GM18873 (cell line): ENCODE measurements around the gene CEP164.
"Not testable (repeated sequence)": the region's sequence is repeated elsewhere in the genome, so short reads cannot be mapped to it uniquely, and the experiment has no call there.

Experiments used
- ATAC-seq: cut with Tn5 transposase; IDR thresholded peaks from one replicate; pipeline ENCODE4 v1.9.1; 2021; ENCODE audit warnings: mild to moderate bottlenecking, moderate library complexity, moderate number of reproducible peaks; ENCODE audit not compliant: unreplicated experiment, low FRiP score

Gene CEP164

DNA sequence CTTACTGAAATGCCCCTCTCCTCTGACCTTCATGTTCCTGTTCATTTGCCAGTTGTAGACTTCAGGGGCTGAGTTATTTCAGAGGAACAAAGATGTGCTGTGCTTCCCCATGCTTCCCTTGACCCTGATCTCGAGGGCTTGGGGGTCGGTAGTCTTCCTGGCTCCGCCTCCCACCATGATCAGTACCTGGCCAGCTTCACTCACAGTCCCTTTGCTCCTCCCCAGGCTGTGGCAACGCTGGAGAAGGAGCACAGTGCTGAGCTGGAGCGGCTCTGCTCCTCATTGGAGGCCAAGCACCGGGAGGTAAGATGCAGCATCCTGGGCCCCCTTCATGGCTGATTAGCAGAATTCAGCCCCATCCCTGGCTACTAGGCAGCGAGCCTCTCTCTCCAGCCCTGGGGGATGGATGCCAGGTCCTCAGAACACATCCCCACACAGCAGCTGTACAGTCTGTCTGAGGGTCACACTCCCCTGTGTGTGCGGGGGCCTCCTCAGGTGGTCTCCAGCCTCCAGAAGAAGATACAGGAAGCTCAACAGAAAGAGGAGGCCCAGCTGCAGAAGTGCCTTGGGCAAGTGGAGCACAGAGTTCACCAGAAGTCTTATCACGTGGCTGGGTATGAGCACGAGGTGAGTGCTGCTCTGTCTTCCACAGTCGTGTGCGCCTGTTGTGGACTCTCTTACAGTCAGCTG lies 64.5 kb downstream of the CEP164 start:
- no peak for ATAC-seq

DNA sequence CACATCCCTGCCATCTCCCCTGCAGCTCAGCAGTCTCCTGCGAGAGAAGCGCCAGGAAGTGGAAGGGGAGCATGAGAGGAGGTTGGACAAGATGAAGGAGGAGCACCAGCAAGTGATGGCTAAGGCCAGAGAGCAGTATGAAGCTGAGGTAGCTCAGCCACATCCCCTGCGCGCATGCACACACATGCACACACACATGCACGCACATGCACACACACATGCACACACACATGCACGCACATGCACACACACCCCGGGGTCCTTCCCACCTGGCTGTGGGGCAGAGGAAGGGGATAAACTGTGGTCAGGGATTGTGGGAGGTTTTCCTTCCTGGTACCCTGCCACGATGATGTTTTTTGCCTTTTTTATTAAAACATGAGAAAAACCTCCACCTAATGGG lies 65.3 kb downstream of the CEP164 start:
- no peak for ATAC-seq

DNA sequence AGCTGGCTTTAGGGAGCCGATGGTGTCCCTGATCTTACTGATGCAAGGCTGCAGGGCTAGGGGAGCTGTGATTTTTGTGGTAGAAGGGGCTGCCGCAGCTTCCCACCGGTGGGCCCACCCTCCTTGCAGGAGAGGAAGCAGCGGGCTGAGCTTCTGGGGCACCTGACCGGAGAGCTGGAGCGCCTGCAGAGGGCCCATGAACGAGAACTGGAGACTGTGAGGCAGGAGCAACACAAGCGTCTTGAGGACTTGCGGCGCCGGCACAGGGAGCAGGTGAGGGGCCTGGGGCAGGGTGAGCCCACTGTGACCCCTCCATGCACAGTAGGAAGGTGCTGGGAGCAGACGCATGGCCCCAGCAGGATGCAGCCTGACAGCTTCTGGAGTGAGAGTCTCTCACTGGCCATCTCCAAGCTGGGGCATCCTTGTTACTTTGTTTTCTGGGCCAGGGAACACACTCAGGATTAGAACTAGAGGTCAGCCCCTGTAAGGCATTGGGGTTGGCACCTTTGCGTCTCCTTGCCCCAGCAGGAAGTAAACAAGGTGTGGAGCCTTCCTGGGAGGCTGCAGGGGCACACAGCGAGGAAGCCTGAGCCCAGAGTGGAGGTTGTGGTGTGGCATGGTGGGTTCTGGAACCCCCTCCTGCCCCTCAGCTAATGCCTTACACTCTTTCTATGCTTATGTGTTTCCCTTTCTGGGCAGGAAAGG lies 66.7 kb downstream of the CEP164 start:
- no peak for ATAC-seq

DNA sequence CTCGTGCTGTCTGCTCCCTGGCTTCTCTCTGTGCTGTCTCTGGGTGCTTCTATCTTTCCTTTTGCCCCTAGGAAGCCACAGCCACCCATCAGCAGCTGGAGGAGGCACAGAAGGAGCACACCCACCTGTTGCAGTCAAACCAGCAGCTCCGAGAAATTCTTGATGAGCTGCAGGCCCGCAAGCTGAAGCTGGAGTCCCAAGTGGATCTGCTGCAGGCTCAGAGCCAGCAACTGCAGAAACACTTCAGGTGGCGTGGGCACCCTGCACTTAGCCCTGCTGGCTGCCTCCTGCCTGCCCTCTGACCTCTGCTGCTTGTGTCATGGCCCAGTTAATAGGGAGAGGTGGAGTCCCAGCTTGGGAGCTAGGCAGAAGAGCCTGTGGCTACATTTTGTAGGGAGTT lies 67.8 kb downstream of the CEP164 start:
- no peak for ATAC-seq

DNA sequence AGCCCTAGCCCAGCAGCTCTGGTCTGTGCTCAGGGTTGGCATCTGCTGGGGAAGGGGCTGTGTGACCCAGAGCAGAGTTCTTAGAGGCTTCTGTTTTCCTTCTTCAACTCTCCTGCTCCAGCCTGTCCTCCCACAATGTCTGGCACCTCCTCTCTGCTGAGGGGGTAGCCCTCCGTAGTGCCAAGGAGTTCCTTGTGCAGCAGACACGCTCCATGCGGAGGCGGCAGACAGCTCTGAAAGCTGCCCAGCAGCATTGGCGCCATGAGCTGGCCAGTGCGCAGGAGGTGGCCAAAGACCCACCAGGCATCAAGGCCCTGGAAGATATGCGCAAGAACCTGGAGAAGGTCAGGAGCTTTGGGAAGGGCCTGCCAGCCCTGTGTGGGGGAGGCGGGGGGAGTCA lies 69.3 kb downstream of the CEP164 start:
- no peak for ATAC-seq

DNA sequence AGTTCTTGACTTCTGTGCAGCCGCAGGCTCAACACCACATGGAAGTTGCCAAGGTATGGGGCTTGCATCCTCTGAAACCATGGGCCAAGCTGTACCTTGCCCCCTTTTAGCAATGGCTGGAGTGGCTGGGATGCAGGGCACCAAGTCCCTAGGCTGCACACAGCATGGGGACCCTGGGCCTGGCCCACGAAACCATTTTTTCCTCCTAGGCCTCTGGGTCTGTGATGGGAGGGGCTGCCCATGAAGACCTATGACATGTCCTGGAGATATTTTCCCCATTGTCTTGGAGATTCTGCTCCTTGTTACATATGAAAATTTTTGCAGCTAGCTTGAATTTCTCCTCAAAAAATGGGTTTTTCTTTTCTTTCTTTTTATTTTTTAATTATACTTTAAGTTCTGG lies 71.0 kb downstream of the CEP164 start:
- ATAC-seq: not testable (repeated sequence)

DNA sequence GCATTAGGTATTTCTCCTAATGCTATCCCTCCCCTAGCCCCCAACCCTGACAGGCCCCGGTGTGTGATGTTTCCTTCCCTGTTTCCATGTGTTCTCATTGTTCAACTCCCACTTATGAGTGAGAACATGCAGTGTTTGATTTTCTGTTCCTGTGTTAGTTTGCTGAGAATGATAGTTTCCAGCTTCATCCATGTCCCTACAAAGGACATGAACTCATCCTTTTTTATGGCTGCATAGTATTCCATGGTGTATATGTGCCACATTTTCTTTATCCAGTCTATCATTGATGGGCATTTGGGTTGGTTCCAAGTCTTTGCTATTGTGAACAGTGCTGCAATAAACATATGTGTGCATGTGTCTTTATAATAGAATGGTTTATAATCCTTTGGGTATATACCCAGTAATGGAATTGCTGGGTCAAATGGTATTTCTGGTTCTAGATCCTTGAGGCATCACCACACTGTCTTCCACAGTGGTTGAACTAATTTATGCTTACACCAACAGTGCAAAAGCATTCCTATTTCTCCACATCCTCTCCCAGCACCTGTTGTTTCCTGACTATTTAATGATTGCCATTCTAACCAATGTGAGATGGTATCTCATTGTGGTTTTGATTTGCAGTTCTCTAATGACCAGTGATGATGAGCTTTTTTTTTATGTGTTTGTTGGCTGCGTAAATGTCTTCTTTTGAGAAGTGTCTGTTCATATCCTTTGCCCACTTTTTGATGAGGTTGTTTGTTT lies 71.6 kb downstream of the CEP164 start:
- ATAC-seq: not testable (repeated sequence)

DNA sequence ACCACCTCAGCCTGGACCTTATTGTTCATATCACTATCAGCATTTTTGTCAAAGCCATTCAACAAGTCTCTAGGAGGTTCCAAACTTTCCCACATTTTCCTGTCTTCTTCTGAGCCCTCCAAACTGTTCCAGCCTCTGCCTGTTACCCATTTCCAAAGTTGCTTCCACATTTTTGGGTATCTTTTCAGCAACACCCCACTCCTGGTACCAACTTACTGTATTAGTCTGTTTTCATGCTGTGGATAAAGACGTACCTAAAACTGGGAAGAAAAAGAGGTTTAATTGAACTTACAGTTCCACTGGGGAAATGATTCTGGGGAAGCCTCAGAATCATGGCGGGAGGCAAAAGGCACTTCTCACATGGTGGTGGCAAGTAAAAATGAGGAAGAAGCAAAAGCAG lies 78.2 kb downstream of the CEP164 start:
- not testable (repeated sequence) for ATAC-seq

DNA sequence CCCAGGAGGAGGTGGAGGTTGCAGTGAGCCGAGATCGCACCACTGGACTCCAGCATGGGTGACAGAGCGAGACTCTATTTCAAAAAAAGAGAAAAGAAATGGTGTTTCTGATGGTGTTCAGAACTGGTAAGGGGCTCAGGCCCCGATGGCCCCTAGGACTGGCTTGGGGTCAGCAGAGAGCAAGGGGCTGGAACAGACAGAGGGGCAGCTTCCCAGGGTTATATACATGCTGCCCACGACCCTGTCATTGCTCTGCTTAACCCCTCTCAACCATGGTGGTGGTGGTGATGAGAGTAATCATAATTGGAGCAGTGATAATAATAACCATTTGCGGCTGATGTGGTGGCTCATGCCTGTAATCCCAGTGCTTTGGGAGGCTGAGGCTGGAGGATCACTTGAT lies 79.4 kb downstream of the CEP164 start:
- ATAC-seq: no peak

DNA sequence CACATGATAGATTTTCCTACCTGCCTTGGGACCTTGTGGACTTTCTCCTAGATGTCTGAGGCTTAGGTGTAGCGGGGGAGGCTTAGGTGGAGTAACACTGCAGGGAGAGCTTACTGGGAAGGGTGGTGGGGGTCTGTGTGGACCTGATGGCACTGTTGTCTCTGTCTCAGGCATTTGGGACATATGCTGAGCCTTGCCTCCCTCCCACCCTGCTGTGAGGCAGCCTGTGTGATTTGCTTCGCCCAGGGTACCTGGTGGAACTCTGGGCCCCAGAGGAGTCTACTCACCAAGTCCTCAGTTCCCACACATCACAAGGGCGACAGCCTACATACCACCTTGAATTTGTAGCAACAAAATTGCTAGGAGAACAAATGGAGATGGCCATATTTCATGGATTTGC lies 80.7 kb downstream of the CEP164 start:
- ATAC-seq: no peak

DNA sequence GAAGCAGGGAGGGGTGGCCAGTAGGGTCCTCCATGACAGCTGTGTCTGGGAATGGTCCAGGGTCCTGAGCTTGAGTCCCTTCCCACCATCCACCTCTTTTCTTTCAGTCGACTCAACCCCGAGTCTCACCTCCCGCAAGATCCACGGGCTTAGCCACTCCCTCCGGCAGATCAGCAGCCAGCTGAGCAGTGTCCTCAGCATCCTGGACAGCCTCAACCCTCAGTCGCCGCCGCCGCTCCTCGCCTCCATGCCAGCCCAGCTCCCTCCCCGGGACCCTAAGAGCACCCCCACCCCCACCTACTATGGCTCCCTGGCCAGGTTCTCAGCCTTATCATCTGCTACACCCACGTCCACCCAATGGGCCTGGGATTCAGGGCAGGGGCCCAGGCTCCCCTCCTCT lies 81.9 kb downstream of the CEP164 start:
- no peak for ATAC-seq

DNA sequence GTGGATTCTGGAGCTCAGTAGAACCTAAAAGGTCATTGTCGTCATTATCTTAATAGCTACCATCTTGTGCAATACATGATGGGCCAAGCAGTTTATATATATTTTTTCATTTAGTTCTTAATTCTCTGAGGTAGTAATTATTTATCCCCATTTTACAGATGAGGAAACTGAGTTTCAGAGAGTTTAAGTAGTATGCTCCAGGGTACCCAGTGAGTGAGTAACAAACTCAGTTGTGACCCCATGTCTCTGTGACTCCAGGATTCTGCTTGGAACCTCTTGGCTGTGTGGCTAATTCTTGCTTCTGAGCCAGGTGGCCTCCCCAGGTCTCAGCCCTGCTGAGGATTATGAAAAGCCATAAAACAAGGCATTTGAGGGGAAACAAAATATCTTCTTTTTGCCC lies 82.6 kb downstream of the CEP164 start:
- no peak for ATAC-seq

DNA sequence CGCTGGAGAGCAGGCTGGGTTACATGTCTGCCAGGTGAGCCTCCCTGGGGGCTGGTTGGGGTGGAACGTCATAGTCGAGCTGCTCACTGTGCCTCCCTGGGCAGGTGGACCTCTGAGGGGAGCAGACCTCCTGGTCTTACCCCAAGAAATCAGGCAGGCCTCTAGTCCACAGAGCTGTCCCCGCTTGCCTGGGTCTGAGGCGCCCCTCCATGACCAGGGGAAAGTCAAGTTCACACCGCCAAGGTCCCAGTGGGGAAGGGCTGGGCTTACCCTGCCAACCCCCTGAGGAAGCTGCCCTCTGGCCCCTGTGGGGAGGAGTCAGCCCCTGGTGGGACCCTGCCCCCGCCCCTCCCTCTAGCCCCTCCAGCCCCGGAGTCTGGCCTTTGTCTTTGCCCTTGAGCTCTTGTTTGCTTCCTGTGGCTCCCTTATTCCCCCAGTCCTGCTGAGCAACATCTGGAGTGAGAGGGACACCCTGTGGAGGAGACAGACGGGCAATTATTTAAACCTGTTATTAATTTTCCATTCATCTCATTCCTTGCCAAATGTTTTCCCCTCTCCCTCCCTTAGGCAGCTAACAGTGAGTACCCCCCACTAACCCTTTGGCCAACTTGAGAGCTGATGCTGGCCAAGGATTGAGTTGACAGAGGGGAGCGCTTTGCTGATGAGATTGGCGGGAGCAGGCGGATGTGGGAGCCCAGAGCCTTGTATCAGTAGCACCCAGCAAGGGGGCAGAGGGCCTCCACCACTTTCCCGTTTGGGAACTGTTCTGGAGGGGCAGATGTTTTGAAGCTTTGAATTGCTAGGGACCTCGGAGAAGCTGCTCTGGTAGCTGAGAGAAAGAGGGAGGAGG lies 83.4 kb downstream of the CEP164 start:
- ATAC-seq: no peak

DNA sequence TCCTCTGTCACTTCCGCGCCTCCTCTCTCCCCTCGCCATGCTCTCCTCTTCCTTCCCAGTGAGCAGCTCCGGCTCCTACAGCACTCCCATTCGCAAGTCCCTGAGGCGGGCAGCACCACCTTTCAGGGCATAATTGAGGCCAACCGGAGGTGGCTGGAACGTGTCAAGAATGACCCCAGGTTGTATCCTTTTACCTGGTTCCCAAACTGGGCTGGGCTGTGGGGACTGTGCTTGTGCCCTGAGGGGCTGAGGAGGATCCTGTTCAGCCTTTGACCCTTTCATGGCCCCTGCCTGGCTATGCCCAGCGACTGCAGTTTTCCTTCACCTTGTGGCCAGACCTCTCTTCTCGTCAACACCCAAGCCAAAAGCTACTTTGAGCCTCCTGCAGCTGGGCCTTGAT lies 84.1 kb downstream of the CEP164 start:
- ATAC-seq: no peak

DNA sequence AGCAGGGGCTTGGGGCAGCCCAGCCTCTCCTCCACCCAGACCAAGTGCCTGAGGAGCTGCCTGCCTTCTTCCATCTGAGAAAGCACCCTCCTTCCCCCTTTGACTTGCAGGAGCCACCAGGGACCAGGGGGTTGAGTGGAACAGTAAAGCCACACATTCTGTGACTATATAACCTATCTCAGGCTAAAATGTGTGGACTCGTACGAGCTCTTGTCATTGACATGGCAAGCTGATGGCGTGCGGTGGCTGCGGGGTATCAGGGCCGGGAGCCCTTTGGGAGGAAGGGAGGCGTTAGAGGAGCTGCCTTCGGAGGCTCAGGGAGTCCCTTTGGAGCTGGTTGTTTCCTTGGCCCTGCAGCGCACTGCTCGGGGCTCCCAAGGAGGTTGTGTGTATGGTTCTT lies 84.5 kb downstream of the CEP164 start:
- ATAC-seq: no peak

DNA sequence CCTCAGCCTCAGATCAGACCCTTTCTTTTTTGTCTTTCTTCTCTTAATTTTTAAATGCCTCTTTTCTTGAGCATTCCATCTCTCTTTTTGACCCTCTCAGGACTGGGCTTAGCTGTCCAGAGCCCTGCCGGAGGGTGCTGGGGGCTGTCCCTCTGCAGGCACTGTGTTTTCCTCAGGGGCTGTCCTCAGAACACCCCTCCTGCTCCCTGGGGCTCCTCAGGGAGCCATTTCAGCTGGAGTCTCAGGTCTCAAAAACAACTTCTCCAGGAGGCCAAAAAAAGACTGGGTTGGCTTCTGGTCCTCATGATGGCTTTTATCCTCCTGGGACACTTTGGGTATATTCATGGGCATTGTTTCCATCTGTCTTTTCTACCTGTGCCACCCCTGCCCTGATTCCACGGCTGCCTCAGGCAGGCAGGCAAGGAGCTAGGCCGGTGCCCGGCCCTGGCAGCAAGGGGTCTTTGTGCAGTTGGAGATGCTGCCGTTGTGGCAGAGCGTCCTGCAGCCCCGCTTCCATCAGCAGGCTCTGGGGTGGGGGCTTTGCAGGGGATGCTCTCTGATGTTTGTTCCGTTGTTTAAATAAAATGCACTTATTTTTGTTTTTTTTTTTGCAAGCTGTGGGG lies 85.1 kb downstream of the CEP164 start:
- ATAC-seq: no peak

DNA sequence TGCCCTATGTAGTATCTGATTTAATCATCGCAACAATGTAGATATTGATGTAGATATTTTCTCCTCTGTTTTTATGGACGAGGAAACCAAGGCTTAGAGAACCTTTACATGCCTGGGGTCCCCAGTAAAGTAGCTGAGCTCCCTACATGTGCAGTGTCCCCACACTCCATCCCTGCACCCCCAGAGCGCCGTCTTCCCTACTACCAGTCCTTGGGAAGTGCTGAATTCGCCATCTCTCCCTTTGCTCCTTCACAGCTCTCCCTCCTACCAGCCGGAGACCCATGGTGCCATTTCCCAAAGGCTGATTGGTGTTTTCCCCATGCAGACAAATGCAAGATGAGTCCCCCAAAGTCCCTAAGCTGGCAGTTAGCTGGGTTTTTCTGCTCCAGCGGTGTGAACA lies 86.0 kb downstream of the CEP164 start:
- no peak for ATAC-seq

DNA sequence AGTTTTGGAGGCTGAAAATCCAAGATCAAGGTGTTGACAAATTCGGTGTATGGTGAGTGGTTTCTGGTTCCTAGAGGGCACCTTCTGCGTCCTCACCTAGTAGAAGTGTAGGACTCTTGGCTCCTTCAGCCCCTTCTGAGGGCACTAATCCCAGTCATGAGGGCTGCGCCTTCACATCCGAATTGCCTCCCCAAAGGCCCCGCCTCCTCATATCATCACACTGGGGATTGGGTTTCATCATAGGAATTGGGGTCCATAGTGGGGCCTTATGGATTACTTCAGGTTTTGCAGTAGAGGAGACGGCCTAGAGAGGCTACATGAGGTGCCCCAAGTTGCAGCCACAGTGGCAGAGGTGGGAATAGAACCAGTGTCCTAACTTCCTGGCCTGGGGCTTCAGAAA lies 87.1 kb downstream of the CEP164 start:
- no peak for ATAC-seq

DNA sequence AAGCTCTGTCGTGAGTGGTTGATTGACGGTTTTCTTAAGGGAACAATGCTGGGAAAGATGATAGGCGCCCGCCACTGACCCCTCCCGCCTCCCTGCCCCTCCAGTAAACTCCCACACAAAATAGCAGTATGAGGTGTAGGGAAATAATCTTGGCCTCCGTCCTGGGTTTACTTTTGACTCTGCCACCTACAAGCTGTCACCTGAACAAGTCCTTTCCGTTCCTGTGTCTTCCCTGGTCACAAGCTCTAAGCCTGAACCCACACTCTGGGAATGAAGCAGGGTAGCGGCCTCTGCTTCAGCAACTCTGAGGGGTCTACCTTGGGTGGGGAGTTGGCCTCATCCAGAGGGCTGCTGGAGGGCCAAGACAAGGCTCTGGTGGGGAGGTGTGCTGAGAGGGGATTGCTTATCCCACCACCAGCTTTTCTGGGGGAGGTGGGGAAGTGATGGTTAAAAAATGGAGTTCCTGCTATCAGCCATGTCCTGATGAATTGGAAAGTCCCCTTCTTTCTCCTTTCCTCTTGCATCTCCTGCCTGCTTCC lies 87.8 kb downstream of the CEP164 start:
- ATAC-seq: no peak

DNA sequence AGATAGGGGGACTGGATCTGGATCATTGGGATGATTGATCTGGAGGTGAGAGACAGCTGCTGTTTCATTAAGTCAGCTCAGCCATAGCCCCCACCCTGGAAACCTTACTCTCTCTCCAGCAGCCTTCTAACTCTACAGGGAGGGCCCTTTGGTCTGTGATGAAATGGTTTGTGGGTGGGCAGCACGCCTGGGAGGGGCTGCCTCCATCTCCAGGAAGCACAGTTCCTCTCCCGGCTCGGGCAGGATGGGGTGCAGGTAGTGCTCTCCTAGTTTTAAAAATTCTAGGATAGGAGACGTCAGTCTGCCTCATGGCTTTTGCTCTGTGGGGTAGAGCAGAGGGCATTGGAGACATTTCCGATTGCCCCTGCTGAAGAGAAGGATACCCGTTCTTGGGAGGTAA lies 89.7 kb downstream of the CEP164 start:
- ATAC-seq: no peak
